Brain pericyte (primary cell): ENCODE data around the gene CAMKK1.

Experiments used
- DNase-seq: peaks from one replicate; pipeline ENCODE4 v3.0.0-alpha.2; 2012; ENCODE audit warnings: low read depth, low spot score

CAMKK1 gene

DNA sequence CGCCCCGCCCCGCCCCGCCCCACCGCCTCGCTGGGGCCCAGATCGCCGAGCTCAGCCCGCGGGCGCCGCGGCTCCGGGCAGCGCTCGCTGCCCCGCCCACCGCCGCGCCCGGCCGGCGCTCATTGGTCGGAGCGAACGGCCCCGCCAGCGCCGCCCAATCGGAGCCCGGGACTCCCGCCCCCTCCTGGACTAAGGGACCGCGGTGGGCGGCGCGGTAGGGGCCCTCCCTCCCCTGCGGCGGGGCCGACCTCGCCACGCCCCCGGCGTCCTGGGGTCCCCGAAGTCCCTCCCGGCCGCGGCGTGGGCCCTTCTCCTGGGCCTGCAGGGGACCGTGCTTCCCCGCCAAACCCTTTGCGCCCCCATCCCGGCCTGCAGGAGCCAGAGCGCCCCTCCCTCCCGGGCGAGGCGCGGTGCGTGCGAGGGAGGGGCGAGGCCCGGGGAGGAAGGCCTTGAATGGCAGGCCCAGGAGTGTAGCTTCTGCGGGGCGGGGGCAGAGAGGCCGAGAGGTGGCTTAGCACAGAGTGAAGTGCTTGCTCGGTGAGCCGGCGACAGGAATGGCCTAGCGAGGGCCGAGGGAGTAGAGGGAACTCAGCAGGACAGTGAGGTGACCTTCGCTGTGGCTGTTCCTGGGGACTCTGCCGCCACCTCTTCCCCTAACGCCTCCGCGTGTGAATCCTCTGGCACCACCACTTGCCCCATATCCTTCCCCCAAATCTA, at the start of gene CAMKK1:
TSS of gene CAMKK1 (minus strand) at position 51 of the 717 bp plus-strand sequence. CDS start 7,366 bp downstream, outside the sequence.
- no peak for DNase-seq

DNA sequence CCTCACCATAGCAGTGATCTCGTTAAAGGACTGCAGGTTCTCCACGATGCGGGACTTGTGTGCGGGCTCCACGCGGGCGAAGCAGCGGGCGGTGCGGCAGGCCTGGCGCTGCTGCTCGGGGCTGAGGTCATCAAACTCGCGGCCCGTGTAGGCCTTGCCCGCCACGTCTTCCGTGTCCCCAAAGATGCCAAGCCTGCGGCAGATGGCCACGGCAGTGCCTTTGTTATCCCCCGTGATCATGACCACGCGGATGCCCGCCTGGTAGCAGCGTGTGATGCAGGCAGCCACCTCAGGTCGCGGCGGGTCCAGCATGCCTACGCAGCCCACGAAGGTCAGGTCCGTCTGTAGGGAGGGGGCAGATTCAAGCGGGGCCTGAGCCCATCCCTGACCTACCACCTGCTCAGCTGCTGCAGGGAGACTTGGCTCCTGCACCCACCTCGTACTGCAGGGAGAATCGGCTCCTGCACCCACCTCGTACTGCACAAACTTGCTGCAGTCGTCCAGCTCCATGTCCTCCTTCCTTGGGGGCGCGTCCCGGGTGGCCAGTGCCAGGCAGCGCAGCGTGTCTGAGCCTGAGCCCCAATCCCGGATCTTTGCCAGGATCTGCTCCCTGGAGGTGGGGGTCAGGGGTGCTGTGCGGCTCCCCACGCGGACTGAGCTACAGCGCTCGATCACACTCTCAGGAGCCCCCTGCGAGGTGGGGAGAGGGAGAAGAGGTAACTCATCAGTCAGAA, 48.3 kb upstream of the CAMKK1 start:
- no peak for DNase-seq

DNA sequence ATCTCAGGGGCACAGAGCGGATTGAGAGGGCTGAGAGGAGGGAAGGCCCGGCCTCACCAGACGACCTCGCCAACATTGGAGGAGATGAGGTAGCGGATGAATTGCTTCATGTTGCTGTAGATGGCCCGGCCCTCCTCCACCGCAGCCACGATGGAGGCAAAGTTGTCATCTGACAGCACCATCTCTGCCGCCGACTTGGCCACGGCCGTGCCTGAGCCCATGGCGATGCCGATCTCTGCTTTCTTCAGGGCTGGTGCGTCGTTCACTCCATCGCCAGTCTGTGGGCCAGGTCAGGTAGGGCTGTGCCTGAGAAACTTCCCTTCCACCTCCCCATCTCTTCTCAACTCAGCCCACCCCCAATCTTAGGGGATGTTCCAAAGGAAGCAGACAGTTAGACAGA, 44.5 kb upstream of the CAMKK1 start:
- no peak for DNase-seq

DNA sequence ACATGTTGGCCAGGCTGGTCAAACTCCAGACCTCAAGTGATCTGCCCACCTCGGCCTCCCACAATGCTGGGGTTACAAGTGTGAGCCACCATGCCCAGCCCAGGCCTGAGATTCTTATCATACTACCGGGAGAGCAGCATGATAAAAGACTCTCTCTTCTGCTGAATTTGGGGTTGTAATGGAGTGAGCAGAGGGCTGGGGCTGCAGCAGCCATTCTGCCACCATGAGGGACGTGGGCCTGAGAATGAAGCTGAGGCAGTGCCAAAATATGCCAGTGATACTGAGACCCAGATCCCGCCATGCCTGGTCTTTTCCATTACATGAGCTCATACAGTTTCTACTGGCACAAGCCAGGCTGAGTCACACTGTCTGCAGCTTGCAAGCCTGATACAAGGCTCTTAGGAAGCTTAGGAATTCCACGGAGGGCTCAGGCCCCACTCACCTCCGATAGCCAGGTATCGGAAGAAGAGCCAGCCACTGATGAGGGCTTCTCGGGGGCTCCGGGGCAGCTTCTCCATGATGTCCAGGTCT, 43.0 kb upstream of the CAMKK1 start:
- no peak for DNase-seq

DNA sequence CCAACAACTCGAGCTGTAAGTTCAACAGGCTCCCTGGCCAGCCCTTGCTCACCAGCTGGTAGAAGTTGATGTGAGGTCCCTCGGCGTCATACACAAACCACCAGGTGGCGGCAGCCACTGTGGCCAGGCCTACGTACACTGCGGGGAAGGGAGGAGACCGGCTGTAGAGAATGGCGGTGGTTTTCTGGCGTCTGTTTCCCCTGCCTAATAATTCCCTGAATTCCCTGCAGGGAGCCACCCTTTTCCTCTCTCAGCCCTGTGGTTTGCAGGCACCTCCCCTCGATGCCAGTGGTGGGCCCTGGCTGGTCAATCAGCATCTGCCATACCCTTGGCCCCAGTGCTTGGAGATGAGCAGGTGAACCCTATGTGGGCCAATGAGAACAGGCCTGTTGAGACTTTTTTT, 42.3 kb upstream of the CAMKK1 start:
- no peak for DNase-seq

DNA sequence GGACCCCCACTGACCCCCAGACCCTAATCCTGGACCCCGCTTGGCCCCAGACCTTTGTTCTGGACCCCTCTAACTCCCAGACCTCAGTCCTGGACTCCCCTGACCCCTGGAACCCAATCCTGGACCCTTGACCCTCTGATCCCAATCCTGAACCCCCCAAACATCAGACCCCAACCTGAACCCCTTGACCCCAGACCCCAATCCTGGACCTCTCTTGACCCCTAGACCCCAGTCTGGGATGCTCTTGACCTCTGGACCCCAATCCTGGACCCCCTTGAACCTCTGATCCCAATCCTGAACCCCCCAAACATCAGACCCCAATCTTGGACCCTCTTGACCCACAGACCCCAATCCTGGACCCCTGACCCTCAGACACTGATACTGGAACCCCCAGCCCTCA, 36.9 kb upstream of the CAMKK1 start:
- no peak for DNase-seq

DNA sequence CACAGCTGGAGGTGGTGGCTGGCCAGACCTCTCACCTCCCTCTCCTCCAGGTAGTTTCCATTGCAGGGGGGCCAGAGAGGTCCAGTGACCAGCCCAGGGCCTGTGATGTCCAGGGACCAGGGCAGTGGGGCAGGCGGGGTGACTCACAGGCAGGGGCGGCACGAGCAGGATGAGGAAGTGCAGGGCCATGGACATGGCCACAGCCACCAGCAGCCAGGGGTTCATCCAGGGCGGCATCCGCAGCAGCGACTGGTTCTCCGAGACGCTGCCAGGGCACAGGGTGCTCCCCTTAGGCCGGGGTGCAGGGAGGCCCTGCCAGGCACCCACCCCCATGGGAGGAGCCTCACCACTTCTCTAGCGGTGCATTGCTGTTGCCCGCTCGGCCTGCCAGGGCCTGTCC, 36.3 kb upstream of the CAMKK1 start:
- no peak for DNase-seq

DNA sequence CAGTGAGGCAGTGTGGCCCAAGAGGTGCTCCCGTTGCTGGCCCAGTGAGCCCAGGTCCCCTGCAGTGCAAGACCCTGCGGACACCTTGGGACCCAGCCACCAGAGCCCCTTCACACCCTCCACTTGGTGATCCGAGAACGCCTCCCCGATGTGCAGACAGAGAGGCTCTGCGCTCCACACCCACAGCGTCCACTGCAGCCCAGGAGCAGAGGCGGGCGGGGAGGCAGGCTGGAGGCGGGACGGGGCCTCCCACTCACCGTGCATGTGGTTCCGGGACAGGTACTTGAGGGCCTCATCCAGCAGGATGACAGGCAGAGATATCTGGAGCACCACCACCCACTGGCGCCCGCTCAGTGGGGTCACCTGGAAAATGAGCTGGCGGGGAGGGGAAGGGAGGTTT, 35.6 kb upstream of the CAMKK1 start:
- no peak for DNase-seq

DNA sequence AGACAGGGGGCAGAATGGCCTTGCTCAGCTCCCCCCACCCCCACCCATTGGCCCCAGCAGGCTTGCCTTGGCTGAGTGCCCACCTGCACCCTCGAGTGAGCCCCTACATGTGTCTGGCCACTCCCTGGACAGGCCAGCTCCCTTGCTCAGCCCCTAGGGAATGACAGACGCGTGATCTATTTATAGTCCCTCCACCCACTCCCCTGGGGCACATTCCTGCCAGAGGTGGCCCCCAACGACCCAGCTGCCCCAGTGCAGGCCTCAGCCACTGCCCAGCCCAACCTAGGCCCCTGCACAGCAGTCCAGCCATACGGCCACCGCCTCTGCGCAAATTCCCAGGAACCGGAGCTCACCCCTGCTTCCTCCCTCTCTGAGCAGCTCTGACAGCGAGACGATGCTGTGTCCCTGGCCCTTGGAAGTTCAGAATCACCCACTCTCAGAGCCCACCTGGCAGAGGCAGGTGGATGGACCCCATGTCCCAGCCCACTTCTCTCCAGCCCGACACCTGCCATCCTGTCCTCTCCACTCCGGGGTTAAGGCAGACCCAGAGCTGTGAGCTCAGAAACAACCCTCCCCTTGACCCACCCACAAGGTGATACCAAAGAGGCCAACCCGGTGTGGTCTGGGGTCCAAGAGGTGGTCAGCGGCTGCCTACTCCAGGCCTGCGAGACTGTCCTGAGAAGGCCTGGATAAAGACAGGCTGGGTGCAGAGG, 34.9 kb upstream of the CAMKK1 start:
- DNase-seq = no peak

DNA sequence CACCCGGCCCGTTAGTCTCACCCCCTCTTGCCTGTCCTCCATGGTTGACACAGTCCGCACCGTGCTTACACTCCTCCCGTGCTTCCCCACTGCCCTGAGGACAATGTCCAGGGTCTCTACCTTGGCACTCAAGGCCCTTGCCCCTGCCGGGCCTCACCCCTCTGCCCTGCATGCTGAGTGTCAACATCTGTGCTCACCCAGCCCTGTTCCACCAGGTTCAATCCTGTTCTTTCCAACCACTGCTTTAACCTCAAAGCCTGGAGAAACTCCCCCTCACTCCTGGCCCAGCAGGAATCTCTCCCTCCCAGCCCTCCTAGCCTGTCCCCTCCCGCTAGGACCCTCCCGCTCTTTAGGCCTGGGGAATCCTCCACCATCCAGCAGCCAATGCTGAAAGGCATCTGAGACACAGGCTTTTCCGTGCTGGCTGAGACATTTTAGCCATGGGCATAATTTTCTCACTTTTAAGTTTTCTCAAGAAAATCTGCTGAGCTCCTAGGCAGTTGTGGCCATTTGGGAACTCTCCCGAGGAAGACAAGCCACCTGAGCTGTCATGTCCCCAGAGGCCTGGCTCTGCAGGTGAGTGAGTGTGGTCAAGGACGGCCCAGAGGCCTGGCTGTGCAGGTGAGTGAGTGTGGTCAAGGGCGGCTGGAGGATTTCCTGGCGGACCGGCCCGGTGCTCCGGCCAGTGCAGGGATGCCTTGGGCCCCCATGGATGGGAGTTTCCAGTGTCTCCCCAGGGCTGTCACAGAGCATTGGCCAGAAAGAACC, 34.2 kb upstream of the CAMKK1 start:
- DNase-seq = no peak

DNA sequence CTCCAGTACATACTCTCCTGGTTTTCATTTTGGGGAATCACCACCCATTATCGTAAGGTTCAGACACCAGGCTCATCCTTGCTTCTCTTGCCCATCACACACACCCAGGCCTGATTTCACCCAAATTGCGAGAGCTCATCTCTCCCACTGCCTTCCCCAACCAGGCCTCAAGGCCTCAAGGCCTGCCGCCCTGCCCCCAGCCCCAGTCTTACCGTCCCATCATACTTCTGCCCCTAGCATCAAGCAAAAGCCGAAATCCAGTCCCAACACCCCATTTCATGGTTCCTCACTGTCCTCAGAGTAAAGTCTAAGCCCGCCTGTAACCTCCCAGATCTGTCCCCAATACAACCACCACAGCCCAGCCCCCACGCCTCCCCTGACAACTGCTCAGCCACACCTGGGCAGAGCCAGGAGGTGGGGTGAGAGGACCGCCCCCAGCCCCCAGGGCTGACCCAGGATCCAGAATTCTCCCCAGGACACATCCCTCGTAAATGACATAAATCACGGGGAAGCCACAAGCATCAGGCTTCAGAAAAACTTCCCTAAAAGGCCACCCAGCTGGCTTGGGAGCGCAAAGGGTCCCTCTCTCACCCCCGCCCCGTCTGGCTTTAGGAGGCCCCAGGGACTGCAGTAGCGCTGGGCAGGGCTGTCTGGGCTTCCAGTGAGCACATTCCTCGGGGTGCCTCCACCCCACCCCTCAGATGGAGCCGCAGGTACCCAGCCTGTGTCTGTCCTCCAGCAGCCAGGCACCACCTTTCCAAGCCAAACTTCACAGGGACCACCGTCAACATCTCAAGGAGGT, 33.0 kb upstream of the CAMKK1 start:
- no peak for DNase-seq

DNA sequence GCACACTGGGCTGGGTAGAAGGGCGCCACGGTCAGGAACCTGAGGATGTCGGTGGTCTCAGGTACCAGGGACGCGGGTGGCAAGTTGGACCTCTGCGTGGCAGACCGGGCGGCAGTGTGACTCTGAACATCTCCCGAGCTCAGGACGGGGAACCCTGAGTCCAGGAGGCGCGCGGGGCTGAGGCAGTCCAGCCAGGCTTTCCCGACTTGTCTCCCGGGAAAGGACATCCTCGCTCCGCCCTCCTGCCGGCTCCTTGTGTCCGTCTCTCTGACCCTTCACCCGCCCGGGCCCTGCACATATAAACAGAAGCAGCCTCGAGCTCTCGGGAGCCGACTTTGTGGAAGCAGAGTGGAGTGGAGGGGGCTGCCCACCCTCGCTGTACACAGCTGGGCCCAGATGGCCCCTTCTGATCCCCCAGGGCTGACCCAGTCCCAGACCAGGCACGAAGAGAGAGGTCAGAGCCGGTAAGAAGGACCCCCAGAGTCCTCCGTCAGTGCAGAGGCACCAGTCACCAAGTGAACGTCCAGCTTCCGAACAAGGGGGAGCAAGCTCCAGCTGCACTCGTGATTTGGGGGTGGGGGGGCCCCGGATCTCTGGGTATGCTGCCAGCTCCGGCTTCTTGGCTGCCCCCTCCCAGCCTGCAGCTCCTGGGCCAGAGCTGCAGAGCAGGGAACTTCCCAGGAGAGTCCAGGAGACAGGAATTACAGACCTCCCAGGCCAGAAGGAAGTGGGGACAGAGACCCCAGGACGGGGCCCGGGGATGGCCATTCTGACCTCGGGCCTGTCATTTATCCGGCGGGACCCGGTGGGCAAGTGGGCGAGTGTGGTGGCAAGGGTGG, 31.9 kb upstream of the CAMKK1 start:
- DNase-seq = no peak

DNA sequence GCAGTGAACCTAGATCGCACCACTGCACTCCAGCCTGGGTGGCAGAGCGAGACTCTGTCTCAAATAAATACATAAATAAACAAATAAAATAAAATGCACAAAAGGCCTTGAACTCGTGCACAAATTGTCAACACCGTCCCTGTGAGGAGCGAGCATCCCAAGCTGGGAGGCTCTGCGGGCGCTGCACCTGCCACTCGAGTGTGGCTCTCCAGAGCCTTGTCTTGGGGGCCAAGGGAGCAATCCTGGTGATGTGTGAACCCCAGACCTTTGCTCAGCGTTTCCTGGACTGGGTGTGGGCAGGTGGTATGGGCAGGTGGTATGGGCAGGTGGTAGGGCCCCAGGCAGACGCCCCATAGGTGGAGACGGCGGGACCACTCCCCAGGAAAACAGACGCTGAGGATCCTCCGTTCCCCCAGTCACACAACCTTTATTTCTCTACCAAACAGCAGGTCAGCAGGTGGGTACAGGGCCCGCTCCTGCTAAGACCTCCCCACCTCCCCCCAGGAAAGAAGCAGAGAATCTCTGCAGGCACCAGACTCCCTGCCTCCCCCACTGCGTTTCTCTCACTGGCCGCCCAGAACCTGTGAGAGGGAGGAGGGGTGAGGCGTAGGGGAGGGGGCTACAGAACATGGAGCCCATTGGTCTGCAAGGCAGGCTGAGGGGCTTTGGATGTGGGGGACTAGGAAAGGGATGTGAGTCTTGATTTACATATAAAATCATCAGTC, 30.8 kb upstream of the CAMKK1 start:
- DNase-seq = no peak

DNA sequence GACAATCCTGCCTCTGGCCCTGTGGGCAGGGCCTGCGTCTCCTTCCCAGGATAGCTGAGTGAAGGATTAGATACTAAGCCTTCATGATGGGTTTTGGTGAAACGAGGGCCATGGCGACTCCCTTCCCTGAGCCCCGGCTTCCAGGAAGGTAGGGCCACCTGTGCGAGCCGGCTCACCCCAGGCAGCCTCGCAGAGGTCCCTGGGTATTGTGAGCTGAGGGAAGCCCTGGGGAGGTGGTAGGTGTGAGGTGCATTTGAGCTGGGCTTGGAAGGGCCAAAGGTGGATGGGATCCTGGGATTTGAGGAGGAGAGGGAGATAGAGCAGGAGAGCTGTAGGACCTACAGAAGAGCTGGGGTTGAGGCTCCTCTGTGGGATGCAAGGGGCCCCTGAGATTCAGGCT, 29.9 kb upstream of the CAMKK1 start:
- DNase-seq = no peak

DNA sequence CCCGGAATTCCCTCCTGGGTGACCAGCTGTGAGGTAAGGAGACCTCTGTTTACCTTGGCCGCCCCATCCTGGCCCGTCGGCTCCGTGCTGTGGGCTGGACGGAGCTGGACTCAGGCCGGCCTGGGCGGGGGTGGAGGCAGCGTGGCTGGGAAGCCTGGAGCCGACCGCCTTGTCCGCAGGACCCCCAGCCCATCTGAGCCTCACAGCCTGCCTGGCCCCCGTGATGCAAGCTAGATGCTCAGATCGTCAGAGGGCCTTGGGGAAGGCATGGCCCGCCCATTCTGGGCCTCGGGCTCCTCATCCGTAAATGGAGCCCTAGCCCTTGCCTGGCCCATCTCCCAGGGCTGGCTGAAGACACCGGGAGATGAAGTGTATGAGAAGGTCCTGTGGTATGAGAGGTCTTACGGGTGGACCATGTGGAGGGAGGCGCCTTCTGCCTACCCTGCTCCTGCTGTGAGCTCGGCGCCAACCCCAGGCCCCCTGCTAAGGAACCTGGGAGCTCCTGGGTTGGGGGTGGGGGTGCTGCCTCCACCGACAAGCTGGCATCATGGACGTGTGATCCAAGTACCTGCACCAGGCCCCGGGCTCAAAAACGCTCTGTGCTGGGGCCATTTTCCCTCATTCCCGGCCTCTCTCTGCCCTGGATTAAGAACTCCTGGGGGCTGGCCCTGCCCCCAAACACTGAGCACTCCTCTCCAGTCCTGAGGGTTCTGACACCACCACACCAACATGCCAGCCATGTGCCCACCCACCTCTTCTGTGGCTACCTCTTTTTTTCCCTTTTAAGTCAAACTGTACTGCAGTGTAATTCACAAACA, 28.9 kb upstream of the CAMKK1 start:
- no peak for DNase-seq

DNA sequence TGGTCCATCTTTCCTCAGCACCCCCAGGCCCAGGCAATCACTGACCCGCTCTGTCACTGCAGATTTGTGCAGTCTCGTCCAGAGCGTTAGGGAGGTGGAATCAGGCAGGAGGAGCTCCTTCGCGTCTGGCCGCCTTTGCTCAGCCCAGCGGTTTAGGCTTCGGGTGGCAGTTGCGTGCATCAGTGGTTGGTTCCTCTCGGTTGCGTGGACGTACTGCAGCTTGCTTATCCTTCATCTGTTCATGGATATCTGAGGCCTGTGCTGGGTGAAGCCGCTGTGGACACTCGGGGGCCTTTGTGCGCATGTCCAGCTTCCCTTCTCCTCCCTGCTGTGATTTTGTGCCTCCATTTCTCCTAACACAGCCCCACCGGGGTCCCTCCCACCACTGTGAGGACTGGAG, 28.2 kb upstream of the CAMKK1 start:
- no peak for DNase-seq

DNA sequence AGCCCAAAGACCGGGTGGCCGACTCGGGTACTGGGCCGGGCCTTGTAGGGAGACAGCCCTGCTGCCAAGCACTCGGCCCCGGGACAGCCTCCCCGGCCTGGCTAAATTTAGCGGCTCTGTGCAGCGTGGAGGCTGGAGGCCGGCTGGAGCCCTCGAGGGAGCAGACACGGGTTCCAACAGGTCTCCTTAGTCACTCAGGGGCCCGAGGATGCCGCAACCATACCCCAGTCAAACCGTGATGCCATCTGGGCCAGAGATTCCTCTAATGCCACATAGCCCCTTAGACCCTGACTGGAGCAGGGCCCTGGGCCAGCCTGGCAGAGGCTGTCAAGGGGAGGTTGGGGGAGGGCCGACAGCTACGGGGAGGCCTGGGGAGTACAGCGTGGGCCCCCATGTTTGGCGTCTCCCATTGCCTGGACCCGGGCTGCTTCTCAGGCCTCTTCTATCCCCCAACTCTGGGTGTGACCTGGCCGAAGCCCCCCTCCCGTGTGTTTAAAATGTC, 26.3 kb upstream of the CAMKK1 start:
- no peak for DNase-seq
